ENCODE data around the gene CDH12. TPM values are rescaled to one million over a fixed set of nuclear protein-coding genes. Genes with fewer than 3 reads are reported as not detected.

The CDH12 gene
- total and polyA plus RNA-seq, 9 donors, result 0.71 to 4.3 (median 1.1) TPM

DNA sequence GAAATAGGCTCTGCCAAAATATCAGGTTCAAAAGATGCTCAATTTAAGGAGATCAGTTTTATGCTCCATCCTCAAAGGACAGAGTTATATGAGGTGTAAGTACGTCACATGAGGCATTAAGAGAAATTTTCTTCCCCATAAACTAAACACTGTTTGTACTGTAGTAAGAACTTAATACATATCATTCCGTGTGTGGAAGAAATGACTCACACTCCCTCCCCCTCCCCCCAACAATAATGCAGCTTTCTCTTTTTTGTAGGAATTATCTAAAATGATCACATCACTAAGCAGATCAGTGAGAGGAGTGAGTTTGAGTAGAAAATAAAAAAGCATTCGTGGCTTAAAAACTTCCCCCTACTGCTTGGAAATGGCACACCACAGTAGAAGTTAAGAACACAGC lies 2.2 kb downstream of the CDH12 start:
- Histone ChIP-seq H3K4me1 (ENCODE audit: control insufficient read depth, insufficient read depth, low read length) (no peaks in the 10 kb centered on the region), H3K27ac (ENCODE audit: low read length) (no peak overlapping the region), H3K36me3 (ENCODE audit: control insufficient read depth, insufficient read depth, low read length) (no peaks in the 10 kb centered on the region), H3K4me3 (ENCODE audit: low read length) (no peak overlapping the region), H3K27me3 (ENCODE audit: control insufficient read depth, insufficient read depth, low read length) (peaks cover 2% of the 10 kb centered on the region), H3K9me3 (replicated peaks; ENCODE audit: control insufficient read depth, low read depth, low read length) (no peaks in the 10 kb centered on the region)
- WGBS (ENCODE audit: insufficient coverage), result no CpG with 5 or more reads among the region's 3 CpGs
- DNase-seq, result no peak

DNA sequence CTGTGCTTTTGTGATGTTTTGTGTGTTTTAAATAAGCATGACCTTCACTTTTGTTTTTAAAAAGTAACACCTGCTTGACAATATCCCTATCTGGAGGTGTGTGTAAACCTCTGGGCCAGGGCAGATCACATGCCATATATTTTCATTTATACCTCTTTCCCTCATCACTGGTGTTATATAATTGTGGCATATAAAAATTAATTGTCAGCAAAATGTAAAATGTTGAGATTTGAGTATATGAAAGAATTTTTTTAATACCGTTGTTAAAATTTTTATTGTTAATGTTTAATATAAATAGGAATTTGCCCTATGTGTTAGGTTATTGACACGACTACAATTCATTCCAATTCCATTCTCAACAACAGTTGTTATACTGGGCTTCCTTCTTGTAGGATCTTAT lies 6.5 kb downstream of the CDH12 start:
- no peaks in the 10 kb centered on the region for H3K9me3 ChIP-seq (replicated peaks; ENCODE audit: control insufficient read depth, low read depth, low read length)
- no CpG with 5 or more reads among the region's 2 CpGs for WGBS (ENCODE audit: insufficient coverage)
- no peak overlapping the region for H3K4me3 ChIP-seq (ENCODE audit: low read length)
- H3K4me1 ChIP-seq (ENCODE audit: control insufficient read depth, insufficient read depth, low read length), result no peaks in the 10 kb centered on the region
- H3K36me3 ChIP-seq (ENCODE audit: control insufficient read depth, insufficient read depth, low read length), result no peaks in the 10 kb centered on the region
- no peaks in the 10 kb centered on the region for H3K27me3 ChIP-seq (ENCODE audit: control insufficient read depth, insufficient read depth, low read length)
- DNase-seq, result no peak
- no peak overlapping the region for H3K27ac ChIP-seq (ENCODE audit: low read length)

DNA sequence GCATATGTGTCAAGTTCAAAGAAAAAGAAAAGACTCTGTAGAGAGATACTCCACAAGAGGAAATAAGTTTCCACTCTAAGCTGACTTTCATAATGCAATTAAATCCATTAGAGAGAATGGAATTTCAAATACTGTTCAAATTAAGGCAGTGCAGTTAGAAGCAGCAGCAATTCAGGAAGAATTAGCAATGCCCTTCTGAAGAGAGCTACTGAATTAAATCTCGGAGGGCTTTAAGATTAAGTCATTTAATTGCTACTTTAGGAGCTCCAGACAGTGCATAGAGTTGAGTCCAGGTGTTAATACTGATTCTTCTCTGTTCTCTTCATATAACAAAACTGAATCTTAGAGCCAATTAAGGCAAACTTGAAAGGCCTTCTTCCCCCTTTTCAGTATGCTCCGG lies 8.5 kb downstream of the CDH12 start:
- no peaks in the 10 kb centered on the region for H3K36me3 ChIP-seq (ENCODE audit: control insufficient read depth, insufficient read depth, low read length)

DNA sequence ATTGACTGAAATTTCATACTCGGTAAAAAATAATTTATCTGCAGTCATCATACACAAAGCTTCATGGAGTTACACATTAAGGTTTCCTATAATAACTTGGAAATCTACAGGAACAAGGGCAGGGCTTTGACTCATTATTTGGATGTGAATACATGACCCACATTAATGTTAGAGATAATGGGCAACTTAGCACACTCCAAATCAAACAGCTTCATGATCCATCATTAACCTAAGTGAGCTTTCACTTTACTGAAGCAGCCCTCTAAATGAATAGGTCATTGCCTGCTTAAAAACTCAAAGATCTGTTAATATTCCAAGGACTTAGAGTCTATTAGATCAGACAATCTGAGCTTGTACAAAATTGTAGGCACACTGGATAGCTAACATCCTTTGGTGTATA lies 9.0 kb downstream of the CDH12 start:
- no peaks in the 10 kb centered on the region for H3K9me3 ChIP-seq (replicated peaks; ENCODE audit: control insufficient read depth, low read depth, low read length)
- H3K4me1 ChIP-seq (ENCODE audit: control insufficient read depth, insufficient read depth, low read length), result no peaks in the 10 kb centered on the region
- no peak overlapping the region for H3K4me3 ChIP-seq (ENCODE audit: low read length)
- no peak for DNase-seq
- no peaks in the 10 kb centered on the region for H3K36me3 ChIP-seq (ENCODE audit: control insufficient read depth, insufficient read depth, low read length)
- no peaks in the 10 kb centered on the region for H3K27me3 ChIP-seq (ENCODE audit: control insufficient read depth, insufficient read depth, low read length)
- H3K27ac ChIP-seq (ENCODE audit: low read length), result no peak overlapping the region
- WGBS (ENCODE audit: insufficient coverage), result no CpG with 5 or more reads among the region's 1 CpG

More for the DNA sequence above, 8.5 kb downstream of the CDH12 start:
- Histone ChIP-seq H3K27me3 (ENCODE audit: control insufficient read depth, insufficient read depth, low read length) (no peaks in the 10 kb centered on the region), H3K9me3 (replicated peaks; ENCODE audit: control insufficient read depth, low read depth, low read length) (no peaks in the 10 kb centered on the region), H3K4me1 (ENCODE audit: control insufficient read depth, insufficient read depth, low read length) (no peaks in the 10 kb centered on the region), H3K27ac (ENCODE audit: low read length) (no peak overlapping the region), H3K4me3 (ENCODE audit: low read length) (no peak overlapping the region)
- WGBS (ENCODE audit: insufficient coverage), result no CpG with 5 or more reads among the region's 2 CpGs
- DNase-seq, result no peak

DNA sequence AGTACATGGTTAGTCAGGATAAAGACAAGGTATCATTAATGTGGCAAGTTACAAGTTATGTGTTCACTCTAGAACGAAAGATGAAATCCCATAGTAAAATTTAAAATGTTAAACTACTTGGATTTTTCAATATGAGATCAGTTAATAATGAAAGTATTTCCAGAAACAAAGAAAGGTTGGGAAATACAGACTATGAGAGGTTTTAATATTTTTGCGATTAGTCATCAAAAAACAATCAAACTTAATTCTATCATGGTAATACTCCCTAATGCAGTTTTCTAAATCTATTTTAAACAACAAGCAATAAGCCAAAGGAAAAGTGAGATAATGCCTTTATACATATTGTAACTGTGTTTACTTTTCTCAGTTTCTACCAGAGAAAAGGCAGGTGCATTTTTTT lies 10.6 kb downstream of the CDH12 start:
- no peak for DNase-seq
- Histone ChIP-seq H3K27me3 (ENCODE audit: control insufficient read depth, insufficient read depth, low read length) (no peaks in the 10 kb centered on the region), H3K36me3 (ENCODE audit: control insufficient read depth, insufficient read depth, low read length) (no peaks in the 10 kb centered on the region), H3K9me3 (replicated peaks; ENCODE audit: control insufficient read depth, low read depth, low read length) (no peaks in the 10 kb centered on the region), H3K4me1 (ENCODE audit: control insufficient read depth, insufficient read depth, low read length) (no peaks in the 10 kb centered on the region), H3K4me3 (ENCODE audit: low read length) (no peak overlapping the region), H3K27ac (ENCODE audit: low read length) (no peak overlapping the region)
- no CpG with 5 or more reads among the region's 2 CpGs for WGBS (ENCODE audit: insufficient coverage)

DNA sequence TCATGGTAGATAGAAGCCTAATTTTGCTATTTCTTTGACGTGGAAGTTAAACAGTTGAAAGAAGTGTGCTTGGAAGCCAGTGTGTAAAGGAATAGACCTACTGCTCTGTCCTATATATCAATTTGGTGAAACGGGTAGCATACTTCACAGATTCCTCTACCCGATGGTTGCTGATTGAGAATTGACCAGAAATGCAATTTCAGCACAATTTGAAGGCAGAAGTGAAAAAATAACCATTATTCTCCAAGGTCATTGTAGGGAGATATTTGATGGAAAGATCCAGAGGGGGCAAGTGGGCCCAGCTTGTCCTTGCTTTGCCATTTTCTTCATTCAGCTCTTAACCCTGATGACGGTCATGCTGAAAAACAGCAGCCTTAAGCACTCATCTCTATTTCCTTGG lies 15.3 kb downstream of the CDH12 start:
- H3K36me3 ChIP-seq (ENCODE audit: control insufficient read depth, insufficient read depth, low read length), result no peaks in the 10 kb centered on the region
- H3K4me1 ChIP-seq (ENCODE audit: control insufficient read depth, insufficient read depth, low read length), result no peaks in the 10 kb centered on the region
- no peak overlapping the region for H3K27ac ChIP-seq (ENCODE audit: low read length)
- no CpG with 5 or more reads among the region's 4 CpGs for WGBS (ENCODE audit: insufficient coverage)
- no peak overlapping the region for H3K4me3 ChIP-seq (ENCODE audit: low read length)
- no peak for DNase-seq
- no peaks in the 10 kb centered on the region for H3K27me3 ChIP-seq (ENCODE audit: control insufficient read depth, insufficient read depth, low read length)
- no peaks in the 10 kb centered on the region for H3K9me3 ChIP-seq (replicated peaks; ENCODE audit: control insufficient read depth, low read depth, low read length)

DNA sequence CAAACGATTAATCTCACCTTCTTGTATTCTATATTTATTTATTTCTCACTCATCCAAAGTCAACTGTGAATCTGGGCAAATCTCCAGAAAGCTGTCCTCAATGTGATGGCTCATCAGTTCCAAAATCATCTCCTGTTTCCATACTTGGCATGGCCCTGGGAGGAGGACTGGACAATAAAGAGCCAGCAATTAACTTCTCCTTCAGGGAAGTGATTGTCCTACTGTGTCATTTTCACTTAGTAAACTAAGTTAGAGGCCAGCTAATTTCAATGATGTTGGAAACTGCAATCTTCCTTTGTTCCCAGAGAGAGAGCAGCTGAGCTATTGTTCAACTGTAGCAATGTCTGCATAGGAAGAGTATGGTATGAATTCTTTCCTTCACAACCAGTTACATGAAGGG lies 17.5 kb downstream of the CDH12 start:
- no peak overlapping the region for H3K27ac ChIP-seq (ENCODE audit: low read length)
- no peaks in the 10 kb centered on the region for H3K36me3 ChIP-seq (ENCODE audit: control insufficient read depth, insufficient read depth, low read length)
- no peaks in the 10 kb centered on the region for H3K27me3 ChIP-seq (ENCODE audit: control insufficient read depth, insufficient read depth, low read length)
- no peak for DNase-seq
- H3K4me3 ChIP-seq (ENCODE audit: low read length), result no peak overlapping the region
- H3K9me3 ChIP-seq (replicated peaks; ENCODE audit: control insufficient read depth, low read depth, low read length), result no peaks in the 10 kb centered on the region
- 50% methylated on average over 1 of the region's 1 CpG for WGBS (ENCODE audit: insufficient coverage)
- no peaks in the 10 kb centered on the region for H3K4me1 ChIP-seq (ENCODE audit: control insufficient read depth, insufficient read depth, low read length)

DNA sequence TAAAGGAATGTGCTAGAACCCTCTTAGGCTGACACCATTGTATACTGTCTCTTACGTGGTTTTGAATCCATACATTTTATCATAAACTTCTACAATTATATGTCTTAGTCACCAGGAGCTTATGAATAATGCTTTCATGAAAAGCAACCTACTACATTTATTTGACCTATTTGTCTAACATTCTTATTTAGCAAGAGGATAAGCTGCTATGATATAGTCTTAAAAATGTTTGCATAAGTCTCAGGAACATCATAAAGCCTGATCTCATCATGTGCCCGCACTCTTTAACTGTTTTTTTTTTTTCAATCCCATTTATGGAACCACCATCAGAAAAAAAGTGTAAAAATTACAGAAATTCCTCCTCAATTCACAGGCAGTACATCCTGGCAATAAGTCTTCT lies 59.7 kb downstream of the CDH12 start:
- Histone ChIP-seq H3K27me3 (ENCODE audit: control insufficient read depth, insufficient read depth, low read length) (no peaks in the 10 kb centered on the region), H3K9me3 (replicated peaks; ENCODE audit: control insufficient read depth, low read depth, low read length) (no peaks in the 10 kb centered on the region), H3K36me3 (ENCODE audit: control insufficient read depth, insufficient read depth, low read length) (no peaks in the 10 kb centered on the region), H3K4me3 (ENCODE audit: low read length) (no peak overlapping the region), H3K27ac (ENCODE audit: low read length) (no peak overlapping the region), H3K4me1 (ENCODE audit: control insufficient read depth, insufficient read depth, low read length) (no peaks in the 10 kb centered on the region)
- no CpG with 5 or more reads among the region's 2 CpGs for WGBS (ENCODE audit: insufficient coverage)
- no peak for DNase-seq

DNA sequence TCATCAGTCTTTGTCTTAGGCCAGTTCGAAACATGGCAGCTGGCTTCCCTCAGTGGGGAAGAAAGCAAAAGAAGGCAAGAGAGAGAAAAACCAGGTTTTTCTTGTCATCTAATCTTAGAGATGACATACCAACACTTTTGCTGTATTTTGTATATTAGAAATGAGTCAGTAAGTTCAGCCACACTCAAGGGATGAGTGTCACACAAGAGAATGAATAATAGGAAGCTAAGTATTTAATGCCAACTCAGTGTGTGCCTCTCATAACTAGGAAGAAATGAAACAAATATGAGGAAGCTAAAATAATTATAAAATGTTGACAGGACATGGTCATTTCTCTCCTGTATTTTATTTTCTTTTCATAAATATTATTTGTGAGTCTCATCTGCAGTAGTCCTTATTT lies 65.3 kb downstream of the CDH12 start:
- DNase-seq, result no peak
- peaks cover 3% of the 10 kb centered on the region for H3K9me3 ChIP-seq (replicated peaks; ENCODE audit: control insufficient read depth, low read depth, low read length)
- no peaks in the 10 kb centered on the region for H3K4me1 ChIP-seq (ENCODE audit: control insufficient read depth, insufficient read depth, low read length)
- H3K36me3 ChIP-seq (ENCODE audit: control insufficient read depth, insufficient read depth, low read length), result no peaks in the 10 kb centered on the region
- H3K4me3 ChIP-seq (ENCODE audit: low read length), result no peak overlapping the region
- no peak overlapping the region for H3K27ac ChIP-seq (ENCODE audit: low read length)
- WGBS (ENCODE audit: insufficient coverage), result no CpG with 5 or more reads among the region's 1 CpG
- H3K27me3 ChIP-seq (ENCODE audit: control insufficient read depth, insufficient read depth, low read length), result no peaks in the 10 kb centered on the region

DNA sequence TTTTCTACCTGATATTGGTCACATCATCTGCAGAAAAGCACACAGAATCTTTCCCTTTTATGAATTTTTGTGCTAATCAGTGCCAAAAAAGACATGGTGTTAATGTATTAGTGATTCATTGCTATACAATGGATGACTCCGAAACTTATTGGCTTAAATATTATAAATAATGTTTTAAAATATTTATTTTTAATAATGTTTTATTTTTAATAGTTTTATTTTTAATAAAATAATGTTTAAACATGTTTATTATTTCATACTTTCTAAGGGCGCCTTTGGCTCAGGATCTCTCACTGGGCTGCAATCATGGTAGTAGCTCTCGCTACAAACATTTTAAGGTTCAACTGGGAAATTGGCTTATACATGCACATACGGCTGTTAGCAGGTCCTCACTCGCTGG lies 65.7 kb downstream of the CDH12 start:
- 82% methylated on average over 2 of the region's 5 CpGs for WGBS (ENCODE audit: insufficient coverage)
- Histone ChIP-seq H3K4me3 (ENCODE audit: low read length) (no peak overlapping the region), H3K27me3 (ENCODE audit: control insufficient read depth, insufficient read depth, low read length) (no peaks in the 10 kb centered on the region), H3K9me3 (replicated peaks; ENCODE audit: control insufficient read depth, low read depth, low read length) (peaks cover 3% of the 10 kb centered on the region), H3K27ac (ENCODE audit: low read length) (no peak overlapping the region), H3K4me1 (ENCODE audit: control insufficient read depth, insufficient read depth, low read length) (no peaks in the 10 kb centered on the region), H3K36me3 (ENCODE audit: control insufficient read depth, insufficient read depth, low read length) (no peaks in the 10 kb centered on the region)
- no peak for DNase-seq

DNA sequence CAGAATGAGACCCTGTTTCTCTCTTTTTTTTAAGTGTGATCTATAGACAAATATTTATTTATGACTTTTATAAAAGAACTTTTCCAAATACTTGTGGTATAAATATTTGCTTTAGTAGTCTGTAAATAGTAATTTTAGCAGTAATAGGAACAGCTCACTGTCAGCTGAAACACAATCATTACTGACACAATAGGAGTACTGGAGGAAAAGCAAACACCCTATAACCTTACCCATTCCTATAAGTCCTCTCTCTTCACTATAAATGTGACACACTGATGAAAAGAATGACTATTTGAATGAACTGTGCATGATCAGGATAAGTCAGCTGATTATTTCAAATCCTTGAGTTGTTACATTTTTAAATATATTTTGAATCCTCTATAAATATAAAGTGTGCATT lies 72.4 kb downstream of the CDH12 start:
- Histone ChIP-seq H3K27ac (ENCODE audit: low read length) (no peak overlapping the region), H3K9me3 (replicated peaks; ENCODE audit: control insufficient read depth, low read depth, low read length) (no peaks in the 10 kb centered on the region), H3K36me3 (ENCODE audit: control insufficient read depth, insufficient read depth, low read length) (no peaks in the 10 kb centered on the region), H3K4me1 (ENCODE audit: control insufficient read depth, insufficient read depth, low read length) (no peaks in the 10 kb centered on the region), H3K27me3 (ENCODE audit: control insufficient read depth, insufficient read depth, low read length) (no peaks in the 10 kb centered on the region), H3K4me3 (ENCODE audit: low read length) (no peak overlapping the region)
- no peak for DNase-seq
